K562 (cell line): ENCODE measurements around the gene NR0B2. TPM values are rescaled to one million over a fixed set of nuclear protein-coding genes. Genes with fewer than 3 reads are reported as not detected.
A peak's percentile ranks its signal among the peaks of the same experiment; 100 is the strongest.

Experiments used
- ATAC-seq: fragments of 200-7000 bp; cut with Tn5 transposase; 3 replicates; pipeline ENCODE4 v1.9.1; 2020; ENCODE audit warnings: moderate library complexity
- BruUV-seq: library from RNA; stranded (reverse); fragments of 400-500 nt; replicated peaks from 2 replicates; lab custom pipeline; 2021; lab: Mats Ljungman, UMichigan
- CTCF ChIA-PET: fragments of 300-600 bp; formaldehyde crosslinking; extraction: SDS; loops from one replicate; lab custom pipeline; 2021; ENCODE audit warnings: low intra/inter-chr PET ratio; lab: Yijun Ruan, JAX
- POLR2A ChIA-PET: fragments of 300-600, 350-650 bp; sonication (Branson Sonifier 250); formaldehyde crosslinking; extraction: SDS; loops from one replicate; lab custom pipeline; 2021; ENCODE audit warnings: antibody characterized with exemption, inconsistent platforms; lab: Yijun Ruan, JAX
- DNase-seq, 4 experiments: peaks; one replicate each; pipeline versions ENCODE4 v3.0.0 to v3.0.0-alpha.2; 2011 to 2018; ENCODE audit warnings: low spot score in 3 of 4, mixed read lengths in 3 of 4; ENCODE audit errors: extremely low read depth in 1 of 4
- FAIRE-seq: peaks from 2 replicates; lab custom pipeline; 2011; peaks lifted over from hg19 to GRCh38; lab: Jason Lieb, UNC
- H2AFZ ChIP-seq: 2 replicates; pipeline ENCODE4 v1.6.0; 2011; ENCODE audit warnings: low read depth, low read length, control low read depth, inconsistent platforms
- H3K27ac ChIP-seq: fragments of 200-600 bp; 3 replicates; pipeline ENCODE4 v1.8.0; 2011; ENCODE audit warnings: low read depth, mild to moderate bottlenecking, control low read depth, inconsistent platforms, low read length, moderate library complexity, mixed read lengths; ENCODE audit errors: extremely low read depth
- H3K27me3 ChIP-seq, 2 experiments: fragments of 300-600 bp in 1 of 2; 2 replicates in 1 of 2; 3 replicates in 1 of 2; pipeline versions ENCODE4 v1.6.0 to v1.8.0; 2011; ENCODE audit warnings: inconsistent platforms in 2 of 2, low read length in 2 of 2, mild to moderate bottlenecking in 1 of 2, mixed read lengths in 1 of 2, moderate library complexity in 1 of 2; ENCODE audit not compliant: control insufficient read depth in 2 of 2, insufficient read depth in 2 of 2
- H3K36me3 ChIP-seq: fragments of 300-600 bp; 3 replicates; pipeline ENCODE4 v1.8.0; 2011; ENCODE audit warnings: mild to moderate bottlenecking, low read length, inconsistent platforms; ENCODE audit not compliant: control insufficient read depth, insufficient read depth
- H3K4me1 ChIP-seq, 2 experiments: fragments of 200-600 bp in 1 of 2; replicated peaks in 1 of 2; 2 replicates in 1 of 2; 3 replicates in 1 of 2; pipeline versions ENCODE4 v1.5.1 to v1.8.0; 2011; ENCODE audit warnings: inconsistent platforms in 2 of 2, low read length in 2 of 2, mild to moderate bottlenecking in 1 of 2, mixed read lengths in 1 of 2, moderate library complexity in 1 of 2; ENCODE audit not compliant: control insufficient read depth in 2 of 2, insufficient read depth in 2 of 2
- H3K4me2 ChIP-seq: 2 replicates; pipeline ENCODE4 v1.6.1; 2011; ENCODE audit warnings: low read length, control low read depth, inconsistent platforms, mixed read lengths; ENCODE audit not compliant: insufficient read depth
- H3K4me3 ChIP-seq: fragments of 200-600 bp; sonication (generic), shearing (Covaris generic); 2 replicates; pipeline ENCODE4 v1.5.1; 2016; ENCODE audit warnings: control low read depth, inconsistent platforms
- H3K79me2 ChIP-seq: fragments of 200-600 bp; 3 replicates; pipeline ENCODE4 v1.8.0; 2011; ENCODE audit warnings: low read length, inconsistent platforms; ENCODE audit not compliant: control insufficient read depth, insufficient read depth
- H3K9ac ChIP-seq, 2 experiments: 2 replicates each; pipeline versions ENCODE4 v1.6.0 to v1.6.1; 2011; ENCODE audit warnings: low read depth in 2 of 2, low read length in 2 of 2, control low read depth in 1 of 2, inconsistent platforms in 1 of 2, mild to moderate bottlenecking in 1 of 2, mixed read lengths in 1 of 2; ENCODE audit not compliant: insufficient read depth in 1 of 2
- H3K9me1 ChIP-seq: one replicate; pipeline ENCODE4 v1.6.0; 2011; ENCODE audit warnings: inconsistent platforms, mild to moderate bottlenecking, low read length, moderate library complexity; ENCODE audit not compliant: control insufficient read depth, insufficient read depth
- H3K9me3 ChIP-seq: replicated peaks from 2 replicates; pipeline ENCODE4 v1.5.1; 2011; ENCODE audit warnings: low read depth, low read length, inconsistent platforms; ENCODE audit not compliant: control insufficient read depth, insufficient read depth
- H4K20me1 ChIP-seq: replicated peaks from 2 replicates; pipeline ENCODE4 v1.6.1; 2011; ENCODE audit warnings: low read length, inconsistent platforms, mixed read lengths; ENCODE audit not compliant: control insufficient read depth, insufficient read depth
- ARID1B ChIP-seq: fragments of 450-650 bp; IDR thresholded peaks from 2 replicates; pipeline ENCODE4 v1.6.1; 2016; ENCODE audit warnings: antibody characterized with exemption, mild to moderate bottlenecking, inconsistent platforms
- FOS ChIP-seq: IDR thresholded peaks from 3 replicates; pipeline ENCODE4 v1.6.1; 2011; ENCODE audit not compliant: insufficient read length; ENCODE audit errors: extremely low read depth
- FOSL1 ChIP-seq: fragments of 200-800 bp; sonication (Bioruptor generic); conservative IDR thresholded peaks from 2 replicates; pipeline ENCODE4 v1.6.1; 2016; ENCODE audit warnings: missing genetic modification characterization, missing compliant biosample characterization
- NFIC ChIP-seq: fragments of 450-650 bp; IDR thresholded peaks from 2 replicates; pipeline ENCODE4 v1.6.1; 2017; ENCODE audit warnings: mild to moderate bottlenecking, inconsistent platforms
- NR2C1 ChIP-seq, 2 experiments: fragments of 450-650 bp; IDR thresholded peaks; 2 replicates each; pipeline ENCODE4 v1.6.1; 2017; ENCODE audit warnings: mild to moderate bottlenecking in 2 of 2, antibody characterized with exemption in 1 of 2, inconsistent platforms in 1 of 2, missing compliant biosample characterization in 1 of 2, missing genetic modification characterization in 1 of 2
- SMARCA4 ChIP-seq: fragments of 450-650 bp; IDR thresholded peaks from 2 replicates; pipeline ENCODE4 v1.6.1; 2016
- SP2 ChIP-seq: IDR thresholded peaks from 2 replicates; pipeline ENCODE4 v1.6.1; 2011; ENCODE audit warnings: mild to moderate bottlenecking, low read depth, low read length, moderate library complexity; ENCODE audit not compliant: poor library complexity, severe bottlenecking; ENCODE audit errors: extremely low read depth
- WGBS: fragments of 100-300 bp; shearing (Covaris generic); methylation state at CpG from one replicate; pipeline ENCODE4 v1.1.6; 2016; ENCODE audit warnings: low coverage, mixed read lengths; ENCODE audit not compliant: insufficient coverage; ENCODE audit errors: missing lambda C conversion rate; 5-methylcytosine and 5-hydroxymethylcytosine counted together
- in situ Hi-C: fragments of 300-500 bp; cut with MboI; formaldehyde crosslinking; loops from 4 replicates; pipeline ENCODE4 v1.15.0; 2018; ENCODE audit warnings: inconsistent platforms, mixed read lengths
- intact Hi-C: fragments of 100-400 bp; cut with micrococcal nuclease; formaldehyde crosslinking; loops from 2 replicates; pipeline ENCODE4 v1.14.2; 2022
- polyA plus RNA-seq, 8 experiments: library from polyadenylated mRNA; depleted of rRNA in 4 of 8; stranded (reverse) in 5 of 8; unstranded in 3 of 8; fragments of >200 nt; fragmentation: Nextera tagmentation in 2 of 8; fragmentation: Illumina TruSeq in 1 of 8; extraction: Ambion mirVana in 2 of 8; extraction: Trizol in 1 of 8; gene quantifications; 2 replicates each; pipeline versions ENCODE4 v1.2.1 to v1.2.3, GENCODE V29; 2011 to 2014; ENCODE audit warnings: inconsistent platforms in 1 of 8, missing spikeins in 1 of 8
- total RNA-seq, 7 experiments: library from RNA; depleted of rRNA in 6 of 7; stranded (reverse); fragments of >200 nt in 6 of 7; fragmentation: Illumina TruSeq in 2 of 7; extraction: Trizol in 2 of 7; gene quantifications; 2 replicates each; pipeline versions ENCODE4 v1.2.1 to v1.2.3, GENCODE V29; 2011 to 2021; ENCODE audit warnings: low replicate concordance in 1 of 7
- TF ChIP-seq, protein P1 (sequence below): fragments of 250-450 bp; sonication (Bioruptor Pico); IDR thresholded peaks from 2 replicates; pipeline ENCODE4 v1.5.1; 2021; ENCODE audit warnings: mild to moderate bottlenecking
- TF ChIP-seq, protein P2 (sequence below): sonication (generic); formaldehyde crosslinking; IDR thresholded peaks from 2 replicates; pipeline ENCODE4 v1.8.0; 2022; ENCODE audit warnings: missing genetic modification reagents, mild to moderate bottlenecking, borderline replicate concordance
- TF ChIP-seq, protein P3 (sequence below): fragments of 450-650 bp; IDR thresholded peaks from 2 replicates; pipeline ENCODE4 v1.6.1; 2016; ENCODE audit warnings: missing biosample characterization, missing genetic modification characterization

Gene NR0B2
- total and polyA plus RNA-seq, 9 of the 15 experiments (the other 6 are each of a cell fraction or from before 2014, with no cell fraction given): not detected

DNA sequence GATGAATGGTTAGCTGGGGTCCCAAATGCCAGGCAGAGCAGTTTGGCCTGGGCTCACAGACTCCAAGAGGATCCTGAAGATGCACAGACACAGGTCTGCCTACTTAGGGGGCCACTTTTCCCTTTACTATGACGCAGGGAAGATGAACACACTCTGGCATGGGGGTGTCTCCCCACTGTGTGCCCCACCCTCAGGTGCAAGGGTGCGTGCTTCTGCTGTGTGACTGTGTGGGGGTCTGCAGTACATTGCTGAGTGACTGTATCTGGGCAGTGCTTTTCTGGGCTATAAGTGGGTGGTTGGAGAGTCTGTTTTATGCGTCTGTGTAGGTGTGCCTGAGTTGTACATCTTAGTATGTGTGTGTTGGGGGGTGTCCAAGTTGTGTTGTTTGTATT is 3.8 kb downstream of the NR0B2 start:
- ATAC-seq: no peak
- intact Hi-C loops (no loop called here), in situ Hi-C loops (no loop called here)
- Histone ChIP-seq H3K4me3 (no peak overlapping the region), H3K27ac (no peak overlapping the region), H3K27me3 (no peaks in the 10 kb centered on the region), H3K9me1 (no peaks in the 10 kb centered on the region), H2AFZ (0 out of 2 replicates have a peak overlapping the region, but pooled peaks have one; percentile 6), H3K9ac (peak overlapping the region in 1 of 2 experiments; percentile 8; a peak in 1 of 4 replicates), H3K4me2 (no peak overlapping the region), H3K9me3 (no peaks in the 10 kb centered on the region), H3K36me3 (no peaks in the 10 kb centered on the region), H3K4me1 (peaks cover 26 to 27% of the 10 kb centered on the region in 2 experiments), H3K79me2 (no peaks in the 10 kb centered on the region), H4K20me1 (no peaks in the 10 kb centered on the region)
- no TSS peak for BruUV-seq
- WGBS: 54% methylated on average over 3 of the region's 3 CpGs
- DNase-seq: no peak
- TF ChIP-seq NR2C1 (IDR thresholded peaks at IDR 0.05) (no peak), NR2C1 (tag; IDR thresholded peaks at IDR 0.05) (no peak)
- ChIA-PET POLR2A (interaction anchor here (0.6 to 2.4 kb wide), 2 partner anchors 10 to 51 kb away, joined by 3 to 12 read pairs; partner anchors contain the start of gene GPATCH3), CTCF (no interaction called here)
- no peak for FAIRE-seq

DNA sequence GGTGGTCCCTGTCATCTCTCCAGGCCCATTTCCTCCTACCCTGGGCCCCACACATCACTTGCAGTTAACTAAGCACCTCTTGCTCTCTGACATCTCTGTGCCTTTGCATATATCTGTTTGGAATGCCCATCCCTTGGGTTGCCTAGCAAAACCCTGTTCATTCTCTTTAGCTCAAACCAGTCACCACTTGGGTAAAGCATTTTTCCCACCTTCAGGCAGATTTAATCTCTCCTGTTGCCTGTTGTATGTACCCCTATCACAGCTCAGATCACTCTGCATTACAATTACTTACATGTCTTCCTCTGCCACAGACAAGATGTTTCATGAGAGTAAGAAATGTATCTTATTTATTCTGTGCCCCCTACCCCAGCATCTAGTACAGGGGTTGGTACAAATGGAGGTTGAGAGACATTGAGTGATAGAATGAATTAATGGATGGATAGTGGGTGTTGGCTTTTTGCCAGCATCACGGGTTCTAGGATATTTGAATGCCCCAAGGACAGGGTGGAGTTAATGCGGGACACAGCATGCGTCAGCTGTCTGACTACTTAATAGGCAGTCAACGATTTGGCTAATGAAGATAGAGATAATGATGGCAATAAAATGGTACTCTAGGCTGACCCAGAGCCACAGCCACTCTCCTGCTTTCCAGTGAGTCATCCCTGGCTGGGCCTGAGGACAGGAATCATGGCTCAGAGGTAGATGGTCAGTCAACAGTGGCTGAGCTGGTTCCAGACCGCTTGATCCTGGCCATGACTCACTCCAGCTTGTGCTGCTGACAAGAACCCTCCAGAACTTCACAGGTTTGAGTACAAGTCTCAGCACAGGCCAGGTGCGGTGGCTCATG is 6.5 kb downstream of the NR0B2 start:
- intact Hi-C loops: no loop called here
- no TSS peak for BruUV-seq
- peak; percentile 53 for TF ChIP-seq SMARCA4
- TF ChIP-seq, protein P1, sequence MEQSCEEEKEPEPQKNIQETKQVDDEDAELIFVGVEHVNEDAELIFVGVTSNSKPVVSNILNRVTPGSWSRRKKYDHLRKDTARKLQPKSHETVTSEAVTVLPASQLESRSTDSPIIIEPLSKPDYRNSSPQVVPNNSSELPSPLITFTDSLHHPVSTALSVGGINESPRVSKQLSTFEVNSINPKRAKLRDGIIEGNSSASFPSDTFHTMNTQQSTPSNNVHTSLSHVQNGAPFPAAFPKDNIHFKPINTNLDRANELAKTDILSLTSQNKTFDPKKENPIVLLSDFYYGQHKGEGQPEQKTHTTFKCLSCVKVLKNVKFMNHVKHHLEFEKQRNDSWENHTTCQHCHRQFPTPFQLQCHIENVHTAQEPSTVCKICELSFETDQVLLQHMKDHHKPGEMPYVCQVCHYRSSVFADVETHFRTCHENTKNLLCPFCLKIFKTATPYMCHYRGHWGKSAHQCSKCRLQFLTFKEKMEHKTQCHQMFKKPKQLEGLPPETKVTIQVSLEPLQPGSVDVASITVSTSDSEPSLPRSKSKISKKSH (CRISPR knock-in tag): no peak
- TF ChIP-seq, protein P2, sequence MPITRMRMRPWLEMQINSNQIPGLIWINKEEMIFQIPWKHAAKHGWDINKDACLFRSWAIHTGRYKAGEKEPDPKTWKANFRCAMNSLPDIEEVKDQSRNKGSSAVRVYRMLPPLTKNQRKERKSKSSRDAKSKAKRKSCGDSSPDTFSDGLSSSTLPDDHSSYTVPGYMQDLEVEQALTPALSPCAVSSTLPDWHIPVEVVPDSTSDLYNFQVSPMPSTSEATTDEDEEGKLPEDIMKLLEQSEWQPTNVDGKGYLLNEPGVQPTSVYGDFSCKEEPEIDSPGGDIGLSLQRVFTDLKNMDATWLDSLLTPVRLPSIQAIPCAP: no peak
- peak; percentile 61 for TF ChIP-seq ARID1B
- peak; percentile 96 for TF ChIP-seq FOSL1 (tag)
- peak; percentile 95 for TF ChIP-seq NFIC
- TF ChIP-seq, protein P3, sequence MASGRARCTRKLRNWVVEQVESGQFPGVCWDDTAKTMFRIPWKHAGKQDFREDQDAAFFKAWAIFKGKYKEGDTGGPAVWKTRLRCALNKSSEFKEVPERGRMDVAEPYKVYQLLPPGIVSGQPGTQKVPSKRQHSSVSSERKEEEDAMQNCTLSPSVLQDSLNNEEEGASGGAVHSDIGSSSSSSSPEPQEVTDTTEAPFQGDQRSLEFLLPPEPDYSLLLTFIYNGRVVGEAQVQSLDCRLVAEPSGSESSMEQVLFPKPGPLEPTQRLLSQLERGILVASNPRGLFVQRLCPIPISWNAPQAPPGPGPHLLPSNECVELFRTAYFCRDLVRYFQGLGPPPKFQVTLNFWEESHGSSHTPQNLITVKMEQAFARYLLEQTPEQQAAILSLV: no peak
- TF ChIP-seq FOS: peak; percentile 29
- TF ChIP-seq SP2: no peak

More for the DNA sequence above, 6.5 kb downstream of the NR0B2 start:
- Histone ChIP-seq H3K4me3 (no peak overlapping the region), H3K27ac (no peak overlapping the region), H3K4me2 (no peak overlapping the region), H3K9ac (peak overlapping the region in 1 of 2 experiments; percentile 77; a peak in 2 of 4 replicates), H3K4me1 (peaks cover 12% of the 10 kb centered on the region in 2 experiments), H3K36me3 (no peaks in the 10 kb centered on the region), H2AFZ (peak overlapping the region; percentile 20; the same call in 1 of the 2 replicates), H3K9me3 (no peaks in the 10 kb centered on the region), H4K20me1 (no peaks in the 10 kb centered on the region), H3K27me3 (no peaks in the 10 kb centered on the region), H3K9me1 (no peaks in the 10 kb centered on the region), H3K79me2 (no peaks in the 10 kb centered on the region)
- peak; percentile 88 for FAIRE-seq
- CTCF ChIA-PET: no interaction called here
- ATAC-seq: peak; percentile 65
- WGBS: 31% methylated on average over 6 of the region's 6 CpGs
- POLR2A ChIA-PET: interaction anchor here (0.6 to 1.7 kb wide), 9 partner anchors 9 to 1127 kb away, joined by 3 to 6 read pairs (median 4); partner anchors contain the start of gene GPN2
- peak; percentile 51 to 73 (median 64) for DNase-seq
- in situ Hi-C loops: no loop called here
